ENCODE data around the gene DDX52. TPM values are rescaled to one million over a fixed set of nuclear protein-coding genes. Genes with fewer than 3 reads are reported as not detected.
A peak's percentile ranks its signal among the peaks of the same experiment; 100 is the strongest.

DDX52 gene
- total and polyA plus RNA-seq, 9 of the 15 experiments (the other 6 are each of a cell fraction or from before 2014, with no cell fraction given), result 19.1 to 50.5 (median 34.8) TPM

DNA sequence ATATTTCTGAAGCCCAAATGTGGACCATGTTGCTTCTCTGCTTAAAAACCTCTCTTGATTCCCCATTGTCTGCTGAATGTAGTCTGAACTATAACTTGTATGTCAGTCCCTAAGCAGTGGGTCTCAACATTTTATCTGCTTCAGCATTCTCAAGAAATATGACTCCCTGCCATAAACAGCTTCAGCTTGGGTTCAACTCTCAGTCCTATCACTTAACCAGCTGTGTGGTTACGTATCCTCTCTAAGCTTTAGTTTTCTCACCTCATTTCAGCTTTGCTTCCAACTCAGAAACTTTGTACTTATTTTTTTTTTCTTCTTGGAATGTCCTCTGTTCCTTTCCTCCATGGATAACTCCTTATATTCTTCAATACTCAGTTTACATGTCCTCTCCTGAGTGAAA, 4.6 kb upstream of the DDX52 start (continued):
- no peak for TF ChIP-seq PCBP1 (IDR thresholded peaks at IDR 0.05; ENCODE audit: low read depth, low read length, poor library complexity, severe bottlenecking)
- no peak for TF ChIP-seq ZSCAN32 (CRISPR knock-in tag; IDR thresholded peaks at IDR 0.05)
- TF ChIP-seq KLF10 (CRISPR knock-in tag; IDR thresholded peaks at IDR 0.05), result no peak

DNA sequence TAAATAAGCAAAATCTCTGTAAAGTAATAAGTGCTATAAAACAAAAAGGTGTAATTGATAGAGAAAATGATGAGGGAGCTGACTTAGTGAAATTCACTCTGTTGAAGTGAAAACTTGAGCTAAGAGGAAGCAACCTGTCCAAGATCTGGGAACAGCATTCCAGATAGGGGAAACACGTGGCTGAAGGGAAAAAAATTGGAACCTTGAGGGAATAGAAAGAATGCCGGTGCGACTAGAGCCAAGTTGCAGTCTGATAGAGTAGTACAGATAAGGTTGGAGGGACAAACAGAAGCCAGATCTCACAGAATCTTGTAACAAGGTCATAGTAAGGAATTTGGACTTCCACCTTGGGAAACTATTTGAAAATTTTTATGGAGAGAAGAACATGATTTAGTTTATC, 623 bp upstream of the DDX52 start:
- Histone ChIP-seq H3K9me1 (ENCODE audit: control insufficient read depth, insufficient read depth, low read length) (no peaks in the 10 kb centered on the region), H3K36me3 (ENCODE audit: control insufficient read depth, insufficient read depth, low read length) (peaks cover 18% of the 10 kb centered on the region; the same call in 2 of the 3 replicates), H3K27ac (ENCODE audit: extremely low read depth, low read depth, low read length) (no peak overlapping the region), H3K4me3 (peak overlapping the region; percentile 63), H3K9me3 (replicated peaks; ENCODE audit: control insufficient read depth, insufficient read depth, low read depth, low read length) (no peaks in the 10 kb centered on the region), H3K4me1 (replicated peaks in 1 of 2; ENCODE audit: control insufficient read depth in 2 of 2, insufficient read depth in 2 of 2, low read length in 2 of 2) (peaks cover 7 to 12% of the 10 kb centered on the region in 2 experiments; a peak in 4 of 5 replicates), H2AFZ (ENCODE audit: low read depth, low read length) (peak overlapping the region; percentile 88), H3K79me2 (ENCODE audit: control insufficient read depth, insufficient read depth, low read length) (peaks cover 42% of the 10 kb centered on the region), H4K20me1 (replicated peaks; ENCODE audit: control insufficient read depth, insufficient read depth, low read length) (no peaks in the 10 kb centered on the region; the same call in 1 of the 2 replicates), H3K9ac (ENCODE audit: insufficient read depth in 1 of 2, low read depth in 2 of 2, low read length in 2 of 2) (peak overlapping the region; percentile 58 to 90; a peak in 3 of 4 replicates), H3K27me3 (ENCODE audit: control insufficient read depth in 2 of 2, insufficient read depth in 2 of 2, low read length in 2 of 2) (no peaks in the 10 kb centered on the region; a peak in 2 of 5 replicates), H3K4me2 (ENCODE audit: insufficient read depth, low read length) (peak overlapping the region; percentile 84)
- in situ Hi-C loops (cut with MboI), result no loop called here
- no peak for FAIRE-seq
- 4% methylated on average over 3 of the region's 3 CpGs for WGBS (ENCODE audit: insufficient coverage, low coverage, missing lambda C conversion rate)
- POLR2A ChIA-PET, result interaction anchor here (1.1 to 2.0 kb wide), 2 partner anchors 11 to 18 kb away, joined by 3 to 7 read pairs; no protein-coding TSS in a partner anchor
- intact Hi-C loops (cut with micrococcal nuclease), result no loop called here
- ATAC-seq, result no peak
- peak in 1 of 4 experiments; percentile 19 for DNase-seq (ENCODE audit: extremely low read depth in 1 of 4, low spot score in 3 of 4)
- CTCF ChIA-PET (ENCODE audit: low intra/inter-chr PET ratio), result no interaction called here
- TSS peak; percentile 84 for BruUV-seq (replicated peaks)
- TF ChIP-seq SMARCC2 (IDR thresholded peaks at IDR 0.05; ENCODE audit: low read depth), result no peak
- no peak for TF ChIP-seq ZNF589 (CRISPR knock-in tag; IDR thresholded peaks at IDR 0.05; ENCODE audit: low read depth)
- TF ChIP-seq, protein P1, sequence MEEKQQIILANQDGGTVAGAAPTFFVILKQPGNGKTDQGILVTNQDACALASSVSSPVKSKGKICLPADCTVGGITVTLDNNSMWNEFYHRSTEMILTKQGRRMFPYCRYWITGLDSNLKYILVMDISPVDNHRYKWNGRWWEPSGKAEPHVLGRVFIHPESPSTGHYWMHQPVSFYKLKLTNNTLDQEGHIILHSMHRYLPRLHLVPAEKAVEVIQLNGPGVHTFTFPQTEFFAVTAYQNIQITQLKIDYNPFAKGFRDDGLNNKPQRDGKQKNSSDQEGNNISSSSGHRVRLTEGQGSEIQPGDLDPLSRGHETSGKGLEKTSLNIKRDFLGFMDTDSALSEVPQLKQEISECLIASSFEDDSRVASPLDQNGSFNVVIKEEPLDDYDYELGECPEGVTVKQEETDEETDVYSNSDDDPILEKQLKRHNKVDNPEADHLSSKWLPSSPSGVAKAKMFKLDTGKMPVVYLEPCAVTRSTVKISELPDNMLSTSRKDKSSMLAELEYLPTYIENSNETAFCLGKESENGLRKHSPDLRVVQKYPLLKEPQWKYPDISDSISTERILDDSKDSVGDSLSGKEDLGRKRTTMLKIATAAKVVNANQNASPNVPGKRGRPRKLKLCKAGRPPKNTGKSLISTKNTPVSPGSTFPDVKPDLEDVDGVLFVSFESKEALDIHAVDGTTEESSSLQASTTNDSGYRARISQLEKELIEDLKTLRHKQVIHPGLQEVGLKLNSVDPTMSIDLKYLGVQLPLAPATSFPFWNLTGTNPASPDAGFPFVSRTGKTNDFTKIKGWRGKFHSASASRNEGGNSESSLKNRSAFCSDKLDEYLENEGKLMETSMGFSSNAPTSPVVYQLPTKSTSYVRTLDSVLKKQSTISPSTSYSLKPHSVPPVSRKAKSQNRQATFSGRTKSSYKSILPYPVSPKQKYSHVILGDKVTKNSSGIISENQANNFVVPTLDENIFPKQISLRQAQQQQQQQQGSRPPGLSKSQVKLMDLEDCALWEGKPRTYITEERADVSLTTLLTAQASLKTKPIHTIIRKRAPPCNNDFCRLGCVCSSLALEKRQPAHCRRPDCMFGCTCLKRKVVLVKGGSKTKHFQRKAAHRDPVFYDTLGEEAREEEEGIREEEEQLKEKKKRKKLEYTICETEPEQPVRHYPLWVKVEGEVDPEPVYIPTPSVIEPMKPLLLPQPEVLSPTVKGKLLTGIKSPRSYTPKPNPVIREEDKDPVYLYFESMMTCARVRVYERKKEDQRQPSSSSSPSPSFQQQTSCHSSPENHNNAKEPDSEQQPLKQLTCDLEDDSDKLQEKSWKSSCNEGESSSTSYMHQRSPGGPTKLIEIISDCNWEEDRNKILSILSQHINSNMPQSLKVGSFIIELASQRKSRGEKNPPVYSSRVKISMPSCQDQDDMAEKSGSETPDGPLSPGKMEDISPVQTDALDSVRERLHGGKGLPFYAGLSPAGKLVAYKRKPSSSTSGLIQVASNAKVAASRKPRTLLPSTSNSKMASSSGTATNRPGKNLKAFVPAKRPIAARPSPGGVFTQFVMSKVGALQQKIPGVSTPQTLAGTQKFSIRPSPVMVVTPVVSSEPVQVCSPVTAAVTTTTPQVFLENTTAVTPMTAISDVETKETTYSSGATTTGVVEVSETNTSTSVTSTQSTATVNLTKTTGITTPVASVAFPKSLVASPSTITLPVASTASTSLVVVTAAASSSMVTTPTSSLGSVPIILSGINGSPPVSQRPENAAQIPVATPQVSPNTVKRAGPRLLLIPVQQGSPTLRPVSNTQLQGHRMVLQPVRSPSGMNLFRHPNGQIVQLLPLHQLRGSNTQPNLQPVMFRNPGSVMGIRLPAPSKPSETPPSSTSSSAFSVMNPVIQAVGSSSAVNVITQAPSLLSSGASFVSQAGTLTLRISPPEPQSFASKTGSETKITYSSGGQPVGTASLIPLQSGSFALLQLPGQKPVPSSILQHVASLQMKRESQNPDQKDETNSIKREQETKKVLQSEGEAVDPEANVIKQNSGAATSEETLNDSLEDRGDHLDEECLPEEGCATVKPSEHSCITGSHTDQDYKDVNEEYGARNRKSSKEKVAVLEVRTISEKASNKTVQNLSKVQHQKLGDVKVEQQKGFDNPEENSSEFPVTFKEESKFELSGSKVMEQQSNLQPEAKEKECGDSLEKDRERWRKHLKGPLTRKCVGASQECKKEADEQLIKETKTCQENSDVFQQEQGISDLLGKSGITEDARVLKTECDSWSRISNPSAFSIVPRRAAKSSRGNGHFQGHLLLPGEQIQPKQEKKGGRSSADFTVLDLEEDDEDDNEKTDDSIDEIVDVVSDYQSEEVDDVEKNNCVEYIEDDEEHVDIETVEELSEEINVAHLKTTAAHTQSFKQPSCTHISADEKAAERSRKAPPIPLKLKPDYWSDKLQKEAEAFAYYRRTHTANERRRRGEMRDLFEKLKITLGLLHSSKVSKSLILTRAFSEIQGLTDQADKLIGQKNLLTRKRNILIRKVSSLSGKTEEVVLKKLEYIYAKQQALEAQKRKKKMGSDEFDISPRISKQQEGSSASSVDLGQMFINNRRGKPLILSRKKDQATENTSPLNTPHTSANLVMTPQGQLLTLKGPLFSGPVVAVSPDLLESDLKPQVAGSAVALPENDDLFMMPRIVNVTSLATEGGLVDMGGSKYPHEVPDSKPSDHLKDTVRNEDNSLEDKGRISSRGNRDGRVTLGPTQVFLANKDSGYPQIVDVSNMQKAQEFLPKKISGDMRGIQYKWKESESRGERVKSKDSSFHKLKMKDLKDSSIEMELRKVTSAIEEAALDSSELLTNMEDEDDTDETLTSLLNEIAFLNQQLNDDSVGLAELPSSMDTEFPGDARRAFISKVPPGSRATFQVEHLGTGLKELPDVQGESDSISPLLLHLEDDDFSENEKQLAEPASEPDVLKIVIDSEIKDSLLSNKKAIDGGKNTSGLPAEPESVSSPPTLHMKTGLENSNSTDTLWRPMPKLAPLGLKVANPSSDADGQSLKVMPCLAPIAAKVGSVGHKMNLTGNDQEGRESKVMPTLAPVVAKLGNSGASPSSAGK (IDR thresholded peaks at IDR 0.05), result peak; percentile 33; the same call in 1 of the 2 replicates
- no peak for TF ChIP-seq CEBPG (CRISPR knock-in tag; IDR thresholded peaks at IDR 0.05)
- TF ChIP-seq CEBPG (tag; conservative IDR thresholded peaks at IDR 0.05 in 1 of 2, IDR thresholded peaks at IDR 0.05 in 1 of 2), result 0 out of 4 replicates have a peak, but pooled peaks of 1 of the 2 experiments have one; percentile 2
- TF ChIP-seq SMARCA4 (IDR thresholded peaks at IDR 0.05), result 0 out of 2 replicates have a peak, but pooled peaks have one; percentile 17

Measured in K562 (cell line).